WTC11 (cell line): Measurements from ENCODE around the gene BMP2K. TPM values are rescaled to one million over a fixed set of nuclear protein-coding genes. Genes with fewer than 3 reads are reported as not detected.

Source experiments
- ATAC-seq: fragments of 200-7000 bp; cut with Tn5 transposase; 2 replicates; pipeline ENCODE4 v1.10.0; 2021; ENCODE audit warnings: mild to moderate bottlenecking, moderate library complexity
- CTCF ChIA-PET: fragments of 300-600 bp; sonication (Branson Sonifier 250); formaldehyde crosslinking; loops from one replicate; lab custom pipeline; 2021; ENCODE audit warnings: antibody characterized with exemption; lab: Charles Lee
- POLR2A ChIA-PET: fragments of 350-600 bp; sonication (Branson Sonifier 250); formaldehyde crosslinking; loops from one replicate; lab custom pipeline; 2021; ENCODE audit warnings: antibody characterized with exemption; lab: Charles Lee
- DNase-seq: peaks from one replicate; pipeline ENCODE4 v3.0.0; 2021; ENCODE audit warnings: low spot score
- H3K27ac Mint-ChIP-seq: 2 replicates; pipeline ENCODE4 v1.8.0; 2021; ENCODE audit warnings: mixed read lengths
- H3K27me3 Mint-ChIP-seq: 2 replicates; pipeline ENCODE4 v1.8.0; 2021; ENCODE audit warnings: low read depth, mild to moderate bottlenecking, moderate library complexity, mixed read lengths
- H3K36me3 Mint-ChIP-seq: 2 replicates; pipeline ENCODE4 v1.8.0; 2021; ENCODE audit warnings: mixed read lengths
- H3K4me1 Mint-ChIP-seq: 2 replicates; pipeline ENCODE4 v1.8.0; 2022; ENCODE audit warnings: mixed read lengths
- H3K4me3 Mint-ChIP-seq: 2 replicates; pipeline ENCODE4 v1.8.0; 2021; ENCODE audit warnings: mild to moderate bottlenecking, moderate library complexity, mixed read lengths
- H3K9me3 Mint-ChIP-seq: 2 replicates; pipeline ENCODE4 v1.8.0; 2021; ENCODE audit warnings: mixed read lengths
- FOXK1 ChIP-seq: sonication (generic); formaldehyde crosslinking; IDR thresholded peaks from 2 replicates; pipeline ENCODE4 v1.8.0; 2022; ENCODE audit warnings: mild to moderate bottlenecking, moderate library complexity, missing genetic modification reagents
- MXD4 ChIP-seq: fragments of 250-450 bp; sonication (Bioruptor Pico); IDR thresholded peaks from 2 replicates; pipeline ENCODE4 v1.8.0; 2021; ENCODE audit warnings: mild to moderate bottlenecking, moderate library complexity, borderline replicate concordance
- RORB ChIP-seq: fragments of 250-450 bp; sonication (Bioruptor Pico); IDR thresholded peaks from 2 replicates; pipeline ENCODE4 v1.9.0; 2021; ENCODE audit warnings: mild to moderate bottlenecking
- SMAD3 ChIP-seq: sonication (generic); formaldehyde crosslinking; IDR thresholded peaks from 2 replicates; pipeline ENCODE4 v1.8.0; 2022; ENCODE audit warnings: missing genetic modification reagents, mild to moderate bottlenecking, borderline replicate concordance
- SMAD4 ChIP-seq: sonication (generic); formaldehyde crosslinking; IDR thresholded peaks from 2 replicates; pipeline ENCODE4 v1.8.0; 2022; ENCODE audit warnings: mild to moderate bottlenecking, missing genetic modification reagents
- ZNF121 ChIP-seq: sonication (generic); formaldehyde crosslinking; IDR thresholded peaks from 2 replicates; pipeline ENCODE4 v1.8.0; 2023; ENCODE audit warnings: missing genetic modification reagents
- ZNF138 ChIP-seq: sonication (generic); formaldehyde crosslinking; conservative IDR thresholded peaks from 2 replicates; pipeline ENCODE4 v1.8.1; 2022; ENCODE audit warnings: mild to moderate bottlenecking, moderate library complexity, missing genetic modification reagents
- ZNF232 ChIP-seq: sonication (generic); formaldehyde crosslinking; IDR thresholded peaks from 2 replicates; pipeline ENCODE4 v1.8.0; 2022; ENCODE audit warnings: mild to moderate bottlenecking, missing genetic modification reagents
- total RNA-seq: library from RNA; stranded (reverse); gene quantifications from 3 replicates; pipeline ENCODE4 v1.2.3, GENCODE V29; 2021
- TF ChIP-seq, protein P1 (sequence below): sonication (generic); formaldehyde crosslinking; IDR thresholded peaks from 2 replicates; pipeline ENCODE4 v1.8.1; 2023; ENCODE audit warnings: mild to moderate bottlenecking, moderate library complexity, missing genetic modification reagents
- TF ChIP-seq, protein P2 (sequence below): sonication (generic); formaldehyde crosslinking; IDR thresholded peaks from 2 replicates; pipeline ENCODE4 v1.8.1; 2022; ENCODE audit warnings: mild to moderate bottlenecking, moderate library complexity, missing genetic modification reagents
- TF ChIP-seq, protein P3 (sequence below): fragments of 200-600 bp; IDR thresholded peaks from 2 replicates; pipeline ENCODE4 v1.8.0; 2022; ENCODE audit warnings: antibody characterized with exemption
- TF ChIP-seq, protein P4 (sequence below): sonication (generic); formaldehyde crosslinking; IDR thresholded peaks from 2 replicates; pipeline ENCODE4 v1.8.1; 2023; ENCODE audit warnings: mild to moderate bottlenecking, missing genetic modification reagents
- TF ChIP-seq, protein P5 (sequence below): sonication (generic); formaldehyde crosslinking; IDR thresholded peaks from 2 replicates; pipeline ENCODE4 v1.8.1; 2022; ENCODE audit warnings: missing genetic modification reagents, borderline replicate concordance
- TF ChIP-seq, protein P6 (sequence below): fragments of 250-450 bp; sonication (Bioruptor Pico); IDR thresholded peaks from 2 replicates; pipeline ENCODE4 v1.9.0; 2021; ENCODE audit warnings: mild to moderate bottlenecking

Gene BMP2K
- total RNA-seq, 1 experiment from 2014 or later, result 19.9 TPM

DNA sequence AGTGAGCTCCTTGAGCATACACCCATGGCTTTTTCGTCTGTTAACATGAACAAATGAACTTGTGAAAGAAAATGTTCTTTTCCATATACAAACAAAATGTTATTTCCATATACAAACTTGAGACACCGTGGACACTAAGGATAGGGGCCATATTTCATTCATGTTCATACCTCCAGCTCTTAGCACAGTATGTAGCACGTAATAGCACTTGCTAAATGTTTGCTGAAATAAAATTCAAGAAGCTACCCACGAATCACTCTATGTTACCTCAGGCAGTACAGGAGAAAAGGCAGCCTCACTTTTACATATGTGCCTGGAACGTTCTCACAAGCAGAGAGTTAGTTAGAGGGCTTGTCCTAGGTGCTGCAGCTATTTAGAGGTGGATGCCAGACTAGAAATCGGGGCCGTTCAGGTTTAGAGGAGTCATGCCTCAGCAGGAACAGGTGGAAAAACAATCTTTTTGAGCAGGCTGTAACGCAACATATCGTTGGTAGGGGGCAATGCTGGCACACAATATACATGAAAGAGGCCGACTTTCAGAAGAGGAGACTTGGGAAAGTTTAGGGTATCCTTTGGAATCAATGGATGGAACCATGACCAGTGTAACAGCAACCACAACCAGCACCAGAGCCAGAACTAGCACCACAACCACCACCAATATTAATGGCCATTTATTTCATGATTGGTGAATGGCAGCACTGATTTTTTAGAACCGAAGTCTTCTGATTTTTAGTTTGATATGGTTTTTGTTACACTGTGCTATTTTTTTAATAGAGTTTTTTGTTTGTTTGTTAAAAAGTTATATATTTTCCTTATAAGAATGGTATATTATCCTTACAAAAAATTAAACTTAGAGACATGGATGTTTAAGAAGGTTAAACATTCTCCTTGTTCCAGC is 177.9 kb downstream of the BMP2K start:
- no peaks in the 10 kb centered on the region for H3K9me3 Mint-ChIP-seq
- ATAC-seq (peak; percentile 86), DNase-seq (peak; percentile 37)
- CTCF ChIA-PET, result interaction anchor here (0.8 kb wide), 2 partner anchors 284 to 1231 kb away, joined by 4 read pairs; no protein-coding TSS in a partner anchor
- no peak overlapping the region for H3K4me3 Mint-ChIP-seq
- POLR2A ChIA-PET, result interaction anchor here (0.6 kb wide), 1 partner anchor 13 kb away, joined by 3 read pairs; no protein-coding TSS in a partner anchor
- TF ChIP-seq RORB (no peak), ZNF121 (CRISPR knock-in tag) (no peak), FOXK1 (CRISPR knock-in tag) (no peak), ZNF232 (CRISPR knock-in tag) (no peak), SMAD4 (no peak), SMAD3 (CRISPR knock-in tag) (no peak), MXD4 (CRISPR knock-in tag) (no peak), ZNF138 (CRISPR knock-in tag) (no peak)
- TF ChIP-seq, protein P1, sequence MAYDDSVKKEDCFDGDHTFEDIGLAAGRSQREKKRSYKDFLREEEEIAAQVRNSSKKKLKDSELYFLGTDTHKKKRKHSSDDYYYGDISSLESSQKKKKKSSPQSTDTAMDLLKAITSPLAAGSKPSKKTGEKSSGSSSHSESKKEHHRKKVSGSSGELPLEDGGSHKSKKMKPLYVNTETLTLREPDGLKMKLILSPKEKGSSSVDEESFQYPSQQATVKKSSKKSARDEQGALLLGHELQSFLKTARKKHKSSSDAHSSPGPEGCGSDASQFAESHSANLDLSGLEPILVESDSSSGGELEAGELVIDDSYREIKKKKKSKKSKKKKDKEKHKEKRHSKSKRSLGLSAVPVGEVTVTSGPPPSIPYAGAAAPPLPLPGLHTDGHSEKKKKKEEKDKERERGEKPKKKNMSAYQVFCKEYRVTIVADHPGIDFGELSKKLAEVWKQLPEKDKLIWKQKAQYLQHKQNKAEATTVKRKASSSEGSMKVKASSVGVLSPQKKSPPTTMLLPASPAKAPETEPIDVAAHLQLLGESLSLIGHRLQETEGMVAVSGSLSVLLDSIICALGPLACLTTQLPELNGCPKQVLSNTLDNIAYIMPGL (CRISPR knock-in tag), result 0 out of 2 replicates have a peak, but pooled peaks have one; percentile 31
- TF ChIP-seq, protein P2, sequence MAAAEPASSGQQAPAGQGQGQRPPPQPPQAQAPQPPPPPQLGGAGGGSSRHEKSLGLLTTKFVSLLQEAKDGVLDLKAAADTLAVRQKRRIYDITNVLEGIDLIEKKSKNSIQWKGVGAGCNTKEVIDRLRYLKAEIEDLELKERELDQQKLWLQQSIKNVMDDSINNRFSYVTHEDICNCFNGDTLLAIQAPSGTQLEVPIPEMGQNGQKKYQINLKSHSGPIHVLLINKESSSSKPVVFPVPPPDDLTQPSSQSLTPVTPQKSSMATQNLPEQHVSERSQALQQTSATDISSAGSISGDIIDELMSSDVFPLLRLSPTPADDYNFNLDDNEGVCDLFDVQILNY (CRISPR knock-in tag), result no peak
- TF ChIP-seq, protein P3, sequence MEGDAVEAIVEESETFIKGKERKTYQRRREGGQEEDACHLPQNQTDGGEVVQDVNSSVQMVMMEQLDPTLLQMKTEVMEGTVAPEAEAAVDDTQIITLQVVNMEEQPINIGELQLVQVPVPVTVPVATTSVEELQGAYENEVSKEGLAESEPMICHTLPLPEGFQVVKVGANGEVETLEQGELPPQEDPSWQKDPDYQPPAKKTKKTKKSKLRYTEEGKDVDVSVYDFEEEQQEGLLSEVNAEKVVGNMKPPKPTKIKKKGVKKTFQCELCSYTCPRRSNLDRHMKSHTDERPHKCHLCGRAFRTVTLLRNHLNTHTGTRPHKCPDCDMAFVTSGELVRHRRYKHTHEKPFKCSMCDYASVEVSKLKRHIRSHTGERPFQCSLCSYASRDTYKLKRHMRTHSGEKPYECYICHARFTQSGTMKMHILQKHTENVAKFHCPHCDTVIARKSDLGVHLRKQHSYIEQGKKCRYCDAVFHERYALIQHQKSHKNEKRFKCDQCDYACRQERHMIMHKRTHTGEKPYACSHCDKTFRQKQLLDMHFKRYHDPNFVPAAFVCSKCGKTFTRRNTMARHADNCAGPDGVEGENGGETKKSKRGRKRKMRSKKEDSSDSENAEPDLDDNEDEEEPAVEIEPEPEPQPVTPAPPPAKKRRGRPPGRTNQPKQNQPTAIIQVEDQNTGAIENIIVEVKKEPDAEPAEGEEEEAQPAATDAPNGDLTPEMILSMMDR, result peak; percentile 57
- TF ChIP-seq, protein P4, sequence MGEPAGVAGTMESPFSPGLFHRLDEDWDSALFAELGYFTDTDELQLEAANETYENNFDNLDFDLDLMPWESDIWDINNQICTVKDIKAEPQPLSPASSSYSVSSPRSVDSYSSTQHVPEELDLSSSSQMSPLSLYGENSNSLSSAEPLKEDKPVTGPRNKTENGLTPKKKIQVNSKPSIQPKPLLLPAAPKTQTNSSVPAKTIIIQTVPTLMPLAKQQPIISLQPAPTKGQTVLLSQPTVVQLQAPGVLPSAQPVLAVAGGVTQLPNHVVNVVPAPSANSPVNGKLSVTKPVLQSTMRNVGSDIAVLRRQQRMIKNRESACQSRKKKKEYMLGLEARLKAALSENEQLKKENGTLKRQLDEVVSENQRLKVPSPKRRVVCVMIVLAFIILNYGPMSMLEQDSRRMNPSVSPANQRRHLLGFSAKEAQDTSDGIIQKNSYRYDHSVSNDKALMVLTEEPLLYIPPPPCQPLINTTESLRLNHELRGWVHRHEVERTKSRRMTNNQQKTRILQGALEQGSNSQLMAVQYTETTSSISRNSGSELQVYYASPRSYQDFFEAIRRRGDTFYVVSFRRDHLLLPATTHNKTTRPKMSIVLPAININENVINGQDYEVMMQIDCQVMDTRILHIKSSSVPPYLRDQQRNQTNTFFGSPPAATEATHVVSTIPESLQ (CRISPR knock-in tag), result no peak
- TF ChIP-seq, protein P5, sequence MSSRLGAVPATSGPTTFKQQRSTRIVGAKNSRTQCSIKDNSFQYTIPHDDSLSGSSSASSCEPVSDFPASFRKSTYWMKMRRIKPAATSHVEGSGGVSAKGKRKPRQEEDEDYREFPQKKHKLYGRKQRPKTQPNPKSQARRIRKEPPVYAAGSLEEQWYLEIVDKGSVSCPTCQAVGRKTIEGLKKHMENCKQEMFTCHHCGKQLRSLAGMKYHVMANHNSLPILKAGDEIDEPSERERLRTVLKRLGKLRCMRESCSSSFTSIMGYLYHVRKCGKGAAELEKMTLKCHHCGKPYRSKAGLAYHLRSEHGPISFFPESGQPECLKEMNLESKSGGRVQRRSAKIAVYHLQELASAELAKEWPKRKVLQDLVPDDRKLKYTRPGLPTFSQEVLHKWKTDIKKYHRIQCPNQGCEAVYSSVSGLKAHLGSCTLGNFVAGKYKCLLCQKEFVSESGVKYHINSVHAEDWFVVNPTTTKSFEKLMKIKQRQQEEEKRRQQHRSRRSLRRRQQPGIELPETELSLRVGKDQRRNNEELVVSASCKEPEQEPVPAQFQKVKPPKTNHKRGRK, result no peak
- no peaks in the 10 kb centered on the region for H3K27me3 Mint-ChIP-seq
- no peaks in the 10 kb centered on the region for H3K4me1 Mint-ChIP-seq
- H3K36me3 Mint-ChIP-seq, result no peaks in the 10 kb centered on the region
- H3K27ac Mint-ChIP-seq, result no peak overlapping the region

DNA sequence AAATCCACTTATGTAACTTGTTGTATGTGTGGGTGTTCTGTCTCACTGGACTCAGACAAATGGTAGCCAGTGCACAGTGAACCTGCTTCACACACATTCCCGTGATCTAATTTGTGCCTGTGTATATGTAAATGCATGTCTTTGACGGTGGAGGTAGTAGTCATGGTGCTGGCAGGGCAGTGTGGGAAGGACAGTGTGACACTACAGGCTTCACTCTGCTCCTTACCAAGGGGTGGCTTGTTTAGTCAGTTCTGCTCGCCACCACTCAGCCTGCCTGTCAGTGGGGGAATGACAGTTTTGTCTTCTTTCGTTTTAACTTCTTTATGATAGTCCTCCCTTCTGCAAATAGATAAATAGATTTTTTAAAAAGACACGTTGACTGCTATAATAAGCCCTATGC is 180.8 kb downstream of the BMP2K start:
- peak; percentile 56; the same call in 1 of the 2 replicates for ATAC-seq
- DNase-seq, result no peak
- H3K4me1 Mint-ChIP-seq, result no peaks in the 10 kb centered on the region
- H3K36me3 Mint-ChIP-seq, result no peaks in the 10 kb centered on the region
- TF ChIP-seq ZNF138 (CRISPR knock-in tag), result no peak
- TF ChIP-seq, protein P6, sequence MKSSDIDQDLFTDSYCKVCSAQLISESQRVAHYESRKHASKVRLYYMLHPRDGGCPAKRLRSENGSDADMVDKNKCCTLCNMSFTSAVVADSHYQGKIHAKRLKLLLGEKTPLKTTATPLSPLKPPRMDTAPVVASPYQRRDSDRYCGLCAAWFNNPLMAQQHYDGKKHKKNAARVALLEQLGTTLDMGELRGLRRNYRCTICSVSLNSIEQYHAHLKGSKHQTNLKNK (CRISPR knock-in tag), result no peak
- no peak overlapping the region for H3K4me3 Mint-ChIP-seq
- ChIA-PET POLR2A (no interaction called here), CTCF (interaction anchor here (0.6 kb wide), 2 partner anchors 85 to 1379 kb away, joined by 3 read pairs; partner anchors contain the start of gene CFAP299)
- no peaks in the 10 kb centered on the region for H3K27me3 Mint-ChIP-seq
- H3K27ac Mint-ChIP-seq, result no peak overlapping the region
- no peaks in the 10 kb centered on the region for H3K9me3 Mint-ChIP-seq
